Activated CD8-positive, alpha-beta memory T cell treated with anti-CD3 and anti-CD28 coated beads, Interleukin-2, amount 50 U/mL, for 4 hours (primary cell): ENCODE data around the gene ARHGAP24.
"Not testable (repeated sequence)": the region's sequence is repeated elsewhere in the genome, so short reads cannot be mapped to it uniquely, and the experiment has no call there.

Experiments
- DNase-seq: peaks from one replicate; pipeline ENCODE4 v3.0.0-alpha.2; 2020

The ARHGAP24 gene

GRCh38 chr4:85486425-85487086 lies 11.6 kb downstream of the ARHGAP24 start:
- DNase-seq, result no peak

- no peak for DNase-seq
Measured at GRCh38 chr4:85488416-85488815, 13.5 kb downstream of the ARHGAP24 start.

- no peak for DNase-seq
Measured at GRCh38 chr4:85489273-85489981, 14.5 kb downstream of the ARHGAP24 start.

- DNase-seq, result no peak
Measured at GRCh38 chr4:85491527-85491926, 16.6 kb downstream of the ARHGAP24 start.

- no peak for DNase-seq
Measured at GRCh38 chr4:85492336-85492735, 17.4 kb downstream of the ARHGAP24 start.

GRCh38 chr4:85495621-85496020 lies 20.7 kb downstream of the ARHGAP24 start:
- no peak for DNase-seq

GRCh38 chr4:85496126-85496849 lies 21.3 kb downstream of the ARHGAP24 start:
- no peak for DNase-seq

GRCh38 chr4:85496933-85497332 lies 22.0 kb downstream of the ARHGAP24 start:
- no peak for DNase-seq

- no peak for DNase-seq
Measured at GRCh38 chr4:85498068-85498733, 23.3 kb downstream of the ARHGAP24 start.

GRCh38 chr4:85499573-85499972 lies 24.6 kb downstream of the ARHGAP24 start:
- DNase-seq, result no peak

GRCh38 chr4:85500110-85500867 lies 25.3 kb downstream of the ARHGAP24 start:
- DNase-seq, result no peak

- DNase-seq, result not testable (repeated sequence)
Measured at GRCh38 chr4:85501145-85501544, 26.2 kb downstream of the ARHGAP24 start.

GRCh38 chr4:85508654-85509053 lies 33.7 kb downstream of the ARHGAP24 start:
- no peak for DNase-seq

GRCh38 chr4:85509882-85510631 lies 35.1 kb downstream of the ARHGAP24 start:
- no peak for DNase-seq

- DNase-seq, result no peak
Measured at GRCh38 chr4:85510632-85510984, 35.7 kb downstream of the ARHGAP24 start.

GRCh38 chr4:85512446-85513205 lies 37.7 kb downstream of the ARHGAP24 start:
- DNase-seq, result no peak

- DNase-seq, result no peak
Measured at GRCh38 chr4:85514117-85514516, 39.2 kb downstream of the ARHGAP24 start.

GRCh38 chr4:85514783-85515182 lies 39.8 kb downstream of the ARHGAP24 start:
- no peak for DNase-seq

- no peak for DNase-seq
Measured at GRCh38 chr4:85515701-85516100, 40.8 kb downstream of the ARHGAP24 start.

GRCh38 chr4:85518526-85518925 lies 43.6 kb downstream of the ARHGAP24 start:
- DNase-seq, result not testable (repeated sequence)
